Activated naive CD4-positive, alpha-beta T cell treated with anti-CD3 and anti-CD28 coated beads, Interleukin-2, amount 50 U/mL, for 72 hours (primary cell): ENCODE results near the gene STIMATE. TPM values are rescaled to one million over a fixed set of nuclear protein-coding genes. Genes with fewer than 3 reads are reported as not detected.

Experiments
- ATAC-seq, 2 donors: fragments of 150-1000 bp; cut with Tn5 transposase; 2 replicates each; pipeline ENCODE4 v1.10.0; 2021; ENCODE audit warnings: mild to moderate bottlenecking in 2 of 2, moderate library complexity in 2 of 2
- DNase-seq, 2 donors: peaks; one replicate each; pipeline ENCODE4 v3.0.0; 2021 to 2022; ENCODE audit warnings: low spot score in 2 of 2
- H3K27ac Mint-ChIP-seq, 2 donors: one replicate each; pipeline ENCODE4 v1.8.0; 2022; ENCODE audit warnings: mild to moderate bottlenecking in 2 of 2, mixed read lengths in 2 of 2
- H3K36me3 Mint-ChIP-seq, 2 donors: one replicate each; pipeline ENCODE4 v1.8.0; 2022; ENCODE audit warnings: mixed read lengths in 2 of 2
- H3K9me3 Mint-ChIP-seq, 2 donors: one replicate each; pipeline ENCODE4 v1.8.0; 2022; ENCODE audit warnings: mixed read lengths in 2 of 2
- total RNA-seq, 2 donors: library from RNA; stranded (reverse); gene quantifications; one replicate each; pipeline ENCODE4 v1.2.3, GENCODE V29; 2022

Gene STIMATE
- total RNA-seq, 2 donors from 2014 or later = 16.6 to 24.0 TPM

DNA sequence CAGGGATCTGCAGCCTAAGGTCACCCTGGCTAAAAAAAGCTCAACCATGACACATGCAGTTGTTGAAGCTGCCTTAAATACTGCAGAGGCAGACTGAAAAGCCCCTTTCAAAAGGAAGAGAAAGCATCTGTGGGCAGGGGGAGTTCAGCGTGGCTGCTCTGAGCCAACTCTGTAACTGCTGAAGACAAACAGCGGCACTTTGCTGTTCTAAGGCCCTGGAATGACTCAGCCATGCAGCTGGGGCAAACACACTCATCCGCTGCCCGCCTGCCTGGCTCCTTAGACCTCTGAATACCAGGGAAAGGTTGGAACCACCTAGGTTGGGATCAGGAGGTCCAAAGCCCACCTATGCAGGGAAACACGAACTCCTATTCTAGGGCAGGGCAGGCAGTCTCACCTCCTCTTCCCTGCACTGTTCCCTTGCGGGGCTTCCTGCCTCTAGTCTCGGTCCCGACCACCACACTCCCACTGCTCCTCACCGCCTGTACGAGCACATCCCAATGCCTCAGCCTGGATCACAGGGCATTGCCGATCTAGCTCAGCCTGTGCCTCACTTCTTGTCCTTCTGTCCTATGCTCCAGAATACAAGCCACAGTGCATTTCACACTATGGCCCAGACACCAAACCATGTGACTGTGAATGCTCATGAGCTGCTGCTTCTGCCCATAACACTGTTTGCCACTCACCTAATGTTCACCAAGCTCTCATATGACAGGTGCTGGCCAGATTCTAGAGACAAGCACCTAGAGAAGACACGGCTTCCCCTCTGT is 56.0 kb downstream of the STIMATE start:
- no peaks in the 10 kb centered on the region for H3K9me3 Mint-ChIP-seq
- peaks cover 0 to 6% of the 10 kb centered on the region in 2 donors for H3K36me3 Mint-ChIP-seq
- ATAC-seq = no peak
- peak overlapping the region in 1 of 2 donors; percentile 60 for H3K27ac Mint-ChIP-seq
- no peak for DNase-seq

DNA sequence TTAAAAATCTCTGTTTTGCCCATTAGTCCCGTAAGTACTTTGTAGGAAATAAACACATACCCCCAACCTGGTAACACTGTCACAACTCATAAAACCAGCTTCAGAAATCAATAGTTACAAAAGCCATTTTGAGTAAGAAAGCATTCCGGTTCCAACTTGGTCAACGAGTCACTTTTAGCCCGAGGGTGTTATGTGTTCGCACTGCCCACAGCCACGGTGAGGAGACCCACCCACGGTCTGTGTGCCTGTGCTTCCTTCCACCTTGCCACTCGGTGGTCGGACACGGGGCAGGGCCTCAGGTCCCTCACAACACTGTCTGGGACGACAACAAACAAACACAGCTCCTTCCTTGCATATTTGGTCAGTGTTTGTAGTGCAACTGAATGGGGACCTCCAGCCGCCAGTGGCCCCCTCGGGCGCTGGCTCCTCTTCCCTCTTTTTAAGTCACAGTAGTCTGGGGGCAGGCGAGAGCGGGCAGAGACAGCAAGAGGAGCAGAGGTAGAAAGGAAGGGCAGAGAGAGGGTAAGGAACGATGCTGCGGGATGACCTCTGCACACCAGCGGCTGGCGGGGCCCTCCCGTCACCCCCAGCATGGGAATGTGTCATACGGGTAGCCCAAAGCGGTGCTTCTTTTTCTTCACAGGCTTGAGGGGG is 57.3 kb downstream of the STIMATE start:
- peak in 1 of 2 donors; percentile 23 for ATAC-seq
- no peaks in the 10 kb centered on the region for H3K9me3 Mint-ChIP-seq
- peaks cover 0 to 6% of the 10 kb centered on the region in 2 donors for H3K36me3 Mint-ChIP-seq
- DNase-seq = no peak
- peak overlapping the region in 1 of 2 donors; percentile 79 for H3K27ac Mint-ChIP-seq

GRCh38 chr3:52839268-52839575 is 58.1 kb downstream of the STIMATE start:
- peaks cover 0 to 6% of the 10 kb centered on the region in 2 donors for H3K36me3 Mint-ChIP-seq
- ATAC-seq = no peak
- peak overlapping the region in 1 of 2 donors; percentile 79 for H3K27ac Mint-ChIP-seq
- no peak for DNase-seq
- H3K9me3 Mint-ChIP-seq = no peaks in the 10 kb centered on the region

DNA sequence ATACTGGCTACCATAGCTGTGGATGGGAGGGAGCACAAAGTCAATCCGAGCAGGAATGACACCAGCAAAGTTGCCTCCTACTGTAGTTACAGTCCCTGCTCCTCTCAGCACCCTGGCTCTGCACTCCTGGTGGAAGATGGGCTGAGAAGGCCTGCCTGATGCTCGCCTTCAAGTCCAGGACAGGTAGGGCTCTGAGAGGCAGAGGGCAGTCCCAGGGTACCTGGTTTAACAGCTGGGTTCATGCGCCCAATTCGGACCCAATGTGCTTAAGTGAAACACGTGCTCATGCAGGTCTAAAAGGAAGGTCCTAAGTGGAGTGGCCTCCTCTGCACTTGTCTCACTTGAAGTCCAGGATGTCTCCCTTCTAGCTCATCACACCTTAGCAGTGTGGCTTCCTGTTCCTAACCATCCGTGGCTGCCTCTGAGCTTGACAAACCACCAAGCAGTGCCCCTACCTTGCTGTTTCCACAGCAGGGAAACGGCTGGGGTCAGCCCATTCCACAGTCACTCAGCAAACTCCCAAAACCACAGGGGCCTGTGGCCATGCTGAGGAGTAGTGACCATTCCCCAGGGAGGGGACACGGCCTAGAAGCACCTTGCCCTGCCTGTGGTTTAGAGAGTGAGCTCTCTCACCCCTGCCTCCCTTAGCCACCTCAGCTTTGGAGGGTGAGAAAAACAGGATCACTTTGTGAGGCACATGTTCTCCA is 58.6 kb downstream of the STIMATE start:
- Mint-ChIP-seq H3K27ac (peak overlapping the region in 1 of 2 donors; percentile 50), H3K9me3 (no peaks in the 10 kb centered on the region), H3K36me3 (peaks cover 0 to 6% of the 10 kb centered on the region in 2 donors)
- ATAC-seq (peak; percentile 60 to 69), DNase-seq (no peak)

DNA sequence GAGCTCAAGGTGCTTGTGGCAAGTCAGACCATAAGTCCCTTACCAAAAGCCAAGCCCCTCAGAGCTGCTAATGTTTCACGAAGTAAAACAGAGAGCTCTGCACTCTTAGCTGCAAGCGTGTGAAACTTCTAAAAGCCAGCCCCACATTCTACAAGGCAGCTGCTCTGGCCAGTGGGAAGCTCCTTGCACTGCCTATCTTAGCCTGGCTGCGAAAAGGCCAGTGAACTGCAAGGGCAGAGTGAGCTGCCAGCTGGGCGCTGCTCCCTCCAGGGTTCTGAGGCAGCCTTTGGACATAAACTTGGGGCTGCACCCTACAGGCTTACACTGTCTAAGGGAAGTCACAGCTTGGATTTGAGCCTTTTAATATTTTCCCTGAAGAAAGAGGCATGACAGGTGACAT is 60.4 kb downstream of the STIMATE start:
- DNase-seq = no peak

GRCh38 chr3:52836471-52836845 is 60.9 kb downstream of the STIMATE start:
- Mint-ChIP-seq H3K9me3 (no peaks in the 10 kb centered on the region), H3K36me3 (no peaks in the 10 kb centered on the region), H3K27ac (no peak overlapping the region)
- DNase-seq (no peak), ATAC-seq (no peak)

More for the DNA sequence above, 60.4 kb downstream of the STIMATE start:
- peaks cover 0 to 4% of the 10 kb centered on the region in 2 donors for H3K36me3 Mint-ChIP-seq
- no peaks in the 10 kb centered on the region for H3K9me3 Mint-ChIP-seq
- no peak for ATAC-seq
- H3K27ac Mint-ChIP-seq = peak overlapping the region in 1 of 2 donors; percentile 60

- DNase-seq = no peak
- peak overlapping the region in 1 of 2 donors; percentile 44 for H3K27ac Mint-ChIP-seq
- H3K36me3 Mint-ChIP-seq = no peaks in the 10 kb centered on the region
- H3K9me3 Mint-ChIP-seq = no peaks in the 10 kb centered on the region
- no peak for ATAC-seq
Observed at GRCh38 chr3:52835766-52836470, 61.4 kb downstream of the STIMATE start.

GRCh38 chr3:52834871-52835501 is 62.4 kb downstream of the STIMATE start, which contains the start of gene MUSTN1:
TSS of gene MUSTN1 (minus strand) at chr3:52835019. CDS start at chr3:52834948, 71 bp downstream.
- no peak for ATAC-seq

GRCh38 chr3:52833202-52833601 is 64.1 kb downstream of the STIMATE start:
- no peak overlapping the region for H3K27ac Mint-ChIP-seq
- ATAC-seq (no peak), DNase-seq (no peak)
- no peaks in the 10 kb centered on the region for H3K36me3 Mint-ChIP-seq
- no peaks in the 10 kb centered on the region for H3K9me3 Mint-ChIP-seq

More at GRCh38 chr3:52834871-52835501, 62.4 kb downstream of the STIMATE start, which contains the start of gene MUSTN1:
- Mint-ChIP-seq H3K27ac (peak within 1 kb of the TSS in 1 of 2 donors; percentile 82), H3K9me3 (no peaks in the 10 kb centered on the region), H3K36me3 (no peaks in the 10 kb centered on the region)
- DNase-seq = no peak

DNA sequence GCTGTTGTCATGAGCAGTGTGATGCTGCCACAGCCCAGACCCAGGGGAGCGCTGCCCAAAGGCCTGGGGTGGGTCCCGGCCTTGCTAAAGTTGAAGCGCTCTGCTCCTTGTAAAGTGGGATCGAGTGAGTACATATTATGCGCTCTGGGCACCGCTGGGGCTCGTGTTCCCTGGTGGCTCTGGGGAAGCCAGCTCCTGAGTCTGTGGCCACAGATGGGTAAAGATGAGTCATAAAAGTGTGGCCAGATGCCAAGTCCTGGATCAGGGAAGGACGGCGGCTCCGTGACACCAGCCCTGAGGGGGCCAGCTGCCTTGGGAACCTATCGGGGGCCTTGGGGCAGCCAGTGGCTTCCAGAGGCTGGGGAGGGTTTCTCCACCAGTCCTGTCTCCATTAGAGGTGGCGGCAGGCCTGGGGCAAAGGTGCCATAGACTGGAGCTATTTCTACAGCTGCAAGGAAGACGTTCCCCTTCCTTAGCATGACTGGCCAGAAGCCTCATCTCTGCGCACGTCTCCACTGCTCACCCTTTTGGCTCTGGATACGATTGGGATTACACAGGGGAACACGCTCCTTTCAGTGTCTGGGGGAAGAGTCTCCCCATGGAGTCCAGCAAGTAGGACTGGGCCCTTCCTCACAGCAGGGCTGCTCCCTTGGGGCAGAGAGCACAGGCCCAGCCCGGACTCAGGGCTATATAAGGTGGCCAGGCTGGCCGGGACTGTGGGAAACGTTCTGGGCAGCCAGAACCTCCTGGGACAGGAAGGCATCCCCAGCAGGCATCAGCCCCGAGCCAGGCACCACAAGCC is 65.6 kb downstream of the STIMATE start:
- no peaks in the 10 kb centered on the region for H3K36me3 Mint-ChIP-seq
- H3K27ac Mint-ChIP-seq = peak overlapping the region; percentile 55 to 91
- no peaks in the 10 kb centered on the region for H3K9me3 Mint-ChIP-seq
- ATAC-seq = no peak
- DNase-seq = no peak

DNA sequence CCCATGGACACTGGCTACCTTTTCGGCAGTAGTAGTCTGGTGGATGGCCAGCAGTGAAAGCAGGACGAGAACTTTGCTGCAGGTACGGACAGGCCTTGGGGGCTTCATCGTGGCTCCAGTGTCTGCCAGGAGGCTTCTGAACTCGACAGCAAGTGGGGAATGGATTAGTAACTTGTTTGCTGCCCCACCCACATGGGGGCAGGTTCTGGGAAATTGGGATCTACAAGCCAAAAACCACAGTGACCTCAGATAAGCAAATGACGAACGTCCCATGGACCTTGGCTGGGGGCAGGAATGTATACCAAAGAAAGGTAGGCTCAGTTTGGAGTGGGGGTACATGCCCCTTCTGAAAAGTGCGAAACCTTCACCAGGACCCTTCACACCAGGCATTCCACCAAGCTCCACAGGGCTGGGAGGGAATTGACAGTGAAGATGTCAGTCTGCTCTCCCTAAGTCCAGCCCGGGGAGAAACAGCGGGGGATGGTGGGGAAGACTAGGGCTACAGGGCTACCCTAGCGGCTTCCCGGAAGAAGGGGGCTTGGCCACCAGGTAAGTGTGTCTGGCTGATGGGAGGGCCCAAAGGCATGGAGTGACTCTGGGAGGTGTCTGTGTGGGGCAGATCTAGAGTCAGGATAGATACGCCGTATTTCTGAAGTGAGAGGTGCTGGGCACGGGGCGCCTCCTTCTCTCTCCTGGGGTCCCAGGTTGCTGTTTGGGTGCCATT is 66.7 kb downstream of the STIMATE start, which contains the start of gene ITIH4:
TSS of gene ITIH4 (minus strand) at position 138 of the 724 bp plus-strand sequence. CDS start at position 108, 30 bp downstream.
- ATAC-seq = no peak
- Mint-ChIP-seq H3K36me3 (no peaks in the 10 kb centered on the region), H3K9me3 (no peaks in the 10 kb centered on the region), H3K27ac (peak within 1 kb of the TSS; percentile 55 to 91)
- DNase-seq = no peak

DNA sequence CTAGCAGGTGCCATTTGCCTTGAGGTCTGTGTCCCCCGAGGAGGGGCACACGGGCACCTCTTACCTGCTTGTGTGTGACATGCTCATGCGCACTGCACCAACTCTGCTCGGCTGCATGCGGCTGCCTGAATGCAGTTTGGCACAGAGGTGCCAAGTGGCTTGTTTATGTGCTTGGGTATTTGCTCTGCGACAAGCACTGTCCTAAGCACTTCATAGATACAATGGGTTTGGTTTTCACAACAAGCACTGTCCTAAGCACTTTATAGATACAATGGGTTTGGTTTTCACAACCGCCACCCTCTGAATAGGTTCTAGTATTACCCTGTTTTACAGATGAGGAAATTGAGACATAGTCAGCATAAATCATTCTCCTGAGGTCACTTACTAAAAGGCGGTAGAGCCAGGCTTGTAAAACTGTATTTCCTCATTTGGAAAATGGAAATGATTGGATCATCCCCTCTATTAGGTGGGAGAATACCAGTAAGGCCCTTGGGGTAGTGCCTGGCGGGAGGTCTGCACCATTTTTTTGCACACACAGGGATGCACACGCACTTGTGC is 67.4 kb downstream of the STIMATE start:
- Mint-ChIP-seq H3K9me3 (no peaks in the 10 kb centered on the region), H3K27ac (peak overlapping the region in 1 of 2 donors; percentile 55), H3K36me3 (no peaks in the 10 kb centered on the region)
- DNase-seq (no peak), ATAC-seq (no peak)

DNA sequence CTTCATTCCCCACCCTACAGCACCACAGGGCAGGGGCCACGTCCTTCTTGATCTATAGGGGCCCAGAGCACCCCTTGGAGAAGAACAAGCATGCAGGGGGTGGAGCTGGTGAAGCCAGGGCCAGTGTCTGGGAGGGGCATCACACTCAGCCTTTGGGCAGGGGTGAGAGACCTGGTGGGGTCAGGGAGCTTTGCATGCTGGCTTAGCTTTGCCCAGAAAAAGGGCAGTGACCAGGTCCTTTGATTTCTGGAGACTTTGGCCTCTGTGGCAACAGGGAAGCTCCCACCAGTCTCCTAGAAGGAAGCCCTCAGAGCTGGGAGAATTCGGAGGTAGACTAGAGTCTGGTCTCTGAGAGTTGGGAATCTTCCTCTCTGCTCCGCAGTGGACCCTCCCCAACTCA is 67.9 kb downstream of the STIMATE start:
- no peak overlapping the region for H3K27ac Mint-ChIP-seq
- H3K9me3 Mint-ChIP-seq = no peaks in the 10 kb centered on the region
- no peaks in the 10 kb centered on the region for H3K36me3 Mint-ChIP-seq
- DNase-seq (no peak), ATAC-seq (no peak)

DNA sequence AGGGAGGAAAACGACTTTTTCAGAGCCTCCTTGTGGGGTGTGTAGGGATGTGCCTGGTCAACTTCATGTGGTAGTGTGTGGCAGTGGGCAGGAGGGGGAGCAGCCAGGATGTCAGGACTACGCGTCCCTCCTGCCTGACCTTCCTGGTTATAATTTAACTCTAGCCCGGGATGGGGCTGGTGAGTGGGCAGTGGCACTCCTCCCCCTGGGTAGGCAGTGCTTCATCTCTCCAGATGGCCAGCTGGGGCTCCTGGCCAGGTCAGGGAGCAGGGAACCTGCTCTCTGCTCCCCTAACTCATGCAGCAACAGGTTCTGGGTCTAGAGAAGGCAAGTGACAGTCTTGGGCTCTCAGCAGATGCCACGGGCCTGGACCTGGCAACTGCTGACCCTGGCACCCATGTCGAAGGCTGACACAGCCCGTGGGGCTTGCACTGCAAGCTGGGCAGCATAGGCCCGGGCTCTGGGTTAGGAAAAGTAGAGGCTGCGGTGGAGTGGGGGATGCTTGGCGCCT is 69.4 kb downstream of the STIMATE start:
- Mint-ChIP-seq H3K9me3 (no peaks in the 10 kb centered on the region), H3K36me3 (no peaks in the 10 kb centered on the region), H3K27ac (no peak overlapping the region)
- DNase-seq = no peak
- ATAC-seq = no peak
